Suppressor macrophage treated with lipopolysaccharide for 1 hour (primary cell): ENCODE measurements around the gene B4GALNT4.
A peak's percentile ranks its signal among the peaks of the same experiment; 100 is the strongest.
"Not testable (repeated sequence)": the region's sequence is repeated elsewhere in the genome, so short reads cannot be mapped to it uniquely, and the experiment has no call there.

Experiments
- DNase-seq, 3 donors: peaks; one replicate each; pipeline ENCODE4 v3.0.0-alpha.2; 2020 to 2022

B4GALNT4 gene

GRCh38 chr11:409008-409599 is 39.8 kb downstream of the B4GALNT4 start:
- DNase-seq = no peak

- DNase-seq = no peak
Observed at GRCh38 chr11:409600-410483, 40.5 kb downstream of the B4GALNT4 start.

- DNase-seq = not testable (repeated sequence)
Observed at GRCh38 chr11:410711-411110, 41.4 kb downstream of the B4GALNT4 start.

GRCh38 chr11:411520-411919 is 42.2 kb downstream of the B4GALNT4 start:
- DNase-seq = not testable (repeated sequence)

- no peak for DNase-seq
Observed at GRCh38 chr11:412641-413119, 43.4 kb downstream of the B4GALNT4 start.

DNA sequence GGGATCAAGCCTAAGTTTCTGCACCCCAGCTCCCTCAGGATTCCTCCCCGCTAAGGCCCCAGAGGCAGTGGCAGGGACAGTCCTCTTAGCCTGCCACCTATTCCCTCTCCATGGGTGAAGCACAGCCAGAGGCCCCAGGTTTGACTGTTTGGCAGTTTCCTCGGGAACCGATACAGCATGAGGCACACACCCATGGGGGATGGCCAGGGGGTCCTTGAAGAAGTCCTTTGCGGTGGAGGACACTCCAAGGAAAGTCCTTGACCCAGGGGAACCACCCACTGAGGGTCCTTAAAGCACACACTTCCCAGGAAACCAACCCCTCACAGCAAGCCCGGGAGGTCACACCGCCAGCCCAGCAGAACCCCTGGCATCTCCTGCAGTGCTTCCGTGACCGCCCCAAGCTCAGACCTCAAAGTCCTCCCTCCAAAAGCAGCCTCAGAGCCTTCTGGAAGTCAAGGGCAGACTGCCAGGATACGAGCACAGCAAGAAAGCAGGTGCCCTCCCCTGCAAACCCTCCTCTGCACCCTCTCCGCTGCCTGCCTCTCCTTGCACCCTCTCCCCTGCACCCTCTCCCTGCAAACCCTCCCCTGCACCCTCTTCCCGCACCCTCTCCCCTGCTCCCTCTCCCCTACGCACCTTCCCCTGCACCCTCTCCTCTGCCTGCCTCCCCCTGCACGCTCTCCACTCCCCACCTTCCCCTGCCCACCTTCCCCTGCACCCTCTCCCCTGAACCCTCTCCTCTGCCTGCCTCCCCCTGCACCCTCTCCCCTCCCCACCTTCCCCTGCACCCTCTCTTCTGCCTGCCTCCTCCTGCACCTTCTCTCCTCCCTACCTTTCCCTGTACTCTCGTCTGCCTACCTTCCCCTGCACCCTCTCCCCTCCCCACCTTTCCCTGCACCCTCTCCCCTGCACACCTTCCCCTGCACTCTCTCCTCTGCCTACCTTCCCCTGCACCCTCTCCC is 44.1 kb downstream of the B4GALNT4 start:
- no peak for DNase-seq

GRCh38 chr11:414318-414857 is 45.1 kb downstream of the B4GALNT4 start:
- DNase-seq = no peak

GRCh38 chr11:415640-416041 is 46.3 kb downstream of the B4GALNT4 start:
- DNase-seq = no peak

DNA sequence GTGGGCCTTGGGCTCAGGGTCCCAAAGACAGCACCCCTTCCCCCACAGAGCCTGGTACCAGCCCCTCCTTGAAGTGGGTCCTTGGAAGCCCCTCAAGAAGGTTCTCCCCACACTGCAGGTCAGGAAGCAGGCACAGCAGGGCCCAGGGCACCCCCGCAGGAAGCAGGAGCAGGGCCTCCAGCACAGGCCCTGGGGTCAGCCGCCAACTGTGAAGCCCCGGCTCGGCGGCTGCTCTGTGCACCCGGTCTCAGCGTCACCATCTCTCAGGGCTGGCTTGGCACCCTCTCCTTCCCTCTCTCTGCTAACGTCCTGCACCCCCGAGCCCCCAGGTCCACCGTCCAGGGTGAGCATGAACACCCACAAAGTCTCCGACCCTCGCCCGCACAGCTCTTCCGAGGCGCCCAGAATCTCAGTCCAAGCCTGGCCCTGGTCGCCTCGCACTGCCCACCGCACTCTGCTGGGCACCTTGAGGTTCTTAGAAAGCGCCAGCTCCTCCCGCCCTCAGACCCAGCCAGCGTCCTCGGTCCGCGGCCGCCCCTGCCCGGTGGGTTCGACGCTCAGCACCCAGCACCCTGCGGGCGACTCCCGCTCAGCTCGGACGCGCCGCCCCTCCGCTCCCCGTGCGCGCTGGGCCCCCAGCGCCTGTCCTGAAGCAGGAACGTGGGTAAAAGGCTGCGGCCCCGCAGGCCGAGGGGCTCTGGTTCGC is 46.9 kb downstream of the B4GALNT4 start:
- DNase-seq = peak in 1 of 3 donors; percentile 26

- peak; percentile 46 to 82 (median 68) for DNase-seq
Observed at GRCh38 chr11:416757-417621, 47.7 kb downstream of the B4GALNT4 start.

DNA sequence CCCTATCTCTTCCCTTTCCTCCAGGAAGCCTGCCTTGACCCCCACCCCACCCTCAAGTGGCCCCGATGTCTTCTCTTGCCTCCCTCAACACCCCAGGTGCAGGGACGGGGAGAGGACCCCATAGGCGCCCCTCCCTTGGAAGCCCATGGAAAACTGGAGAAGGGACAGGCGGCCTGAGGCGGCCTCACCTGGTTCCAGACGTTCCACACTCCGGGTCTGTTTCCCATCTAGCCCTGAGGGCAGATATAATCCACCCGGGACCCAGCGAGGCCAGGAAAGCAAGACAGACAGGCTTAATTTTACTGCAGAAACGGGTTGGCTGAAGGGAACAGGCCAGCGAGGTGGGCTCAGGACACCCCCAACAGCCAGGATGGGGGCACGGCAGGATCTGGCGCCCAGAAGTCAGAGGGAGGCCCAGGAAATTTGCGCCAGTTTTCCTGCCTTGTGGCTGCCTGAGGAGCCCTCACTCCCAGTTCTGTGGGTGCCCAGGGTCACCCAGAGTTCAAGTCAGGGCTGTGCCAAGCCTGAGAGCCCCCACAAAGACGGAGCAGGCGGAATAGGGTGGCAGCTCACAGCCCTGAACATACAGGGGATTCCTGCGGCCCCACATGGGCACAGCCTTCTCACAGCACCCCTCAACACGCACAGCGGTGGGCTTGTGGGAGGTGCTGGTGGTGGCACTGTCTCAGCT is 48.5 kb downstream of the B4GALNT4 start:
- no peak for DNase-seq

DNA sequence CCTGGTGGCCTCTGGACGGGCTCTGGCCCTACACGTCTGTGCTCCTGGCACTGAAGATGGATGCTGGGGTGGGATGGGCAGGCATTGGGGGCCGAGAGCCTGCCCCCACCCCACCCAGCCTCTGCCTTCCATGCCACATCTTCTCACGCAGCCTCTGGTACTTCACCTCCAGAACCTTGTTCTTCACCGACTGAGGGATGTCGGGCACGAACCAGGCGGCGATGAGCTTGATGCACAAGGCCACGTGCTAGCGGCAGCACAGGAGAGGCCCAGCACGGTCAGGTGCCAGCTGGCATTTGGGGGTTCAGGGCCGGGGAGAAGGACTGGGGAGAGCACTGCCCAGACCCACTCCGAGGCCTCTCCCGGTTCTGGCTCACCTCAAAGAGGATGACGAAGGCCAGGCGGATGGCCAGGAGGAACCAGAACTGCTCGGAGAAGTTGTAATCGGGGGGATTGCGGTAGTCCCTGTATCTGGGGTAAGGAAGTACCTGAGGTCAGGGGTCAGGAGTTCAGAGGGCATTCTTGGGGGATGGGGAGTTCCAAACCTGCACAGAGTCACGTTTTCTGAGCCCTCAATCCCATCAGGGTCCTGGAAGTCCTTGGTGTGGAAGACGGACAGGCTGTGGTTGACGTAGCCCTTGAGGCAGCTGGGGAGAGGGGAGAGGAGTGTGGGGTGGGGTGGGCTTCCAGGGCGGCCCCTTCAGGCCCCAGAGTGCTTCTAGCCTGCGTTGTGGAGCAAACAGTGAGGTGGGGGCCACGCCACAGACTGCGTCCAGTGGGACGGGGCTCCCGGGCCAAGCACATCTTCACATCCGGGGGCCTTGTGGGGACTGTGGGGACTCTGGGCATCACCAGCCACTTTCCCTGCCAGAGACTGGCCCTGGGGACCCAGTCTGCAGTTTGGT is 49.3 kb downstream of the B4GALNT4 start:
- no peak for DNase-seq

GRCh38 chr11:419248-420005 is 50.1 kb downstream of the B4GALNT4 start:
- DNase-seq = no peak

GRCh38 chr11:420054-420910 is 51.0 kb downstream of the B4GALNT4 start:
- no peak for DNase-seq

DNA sequence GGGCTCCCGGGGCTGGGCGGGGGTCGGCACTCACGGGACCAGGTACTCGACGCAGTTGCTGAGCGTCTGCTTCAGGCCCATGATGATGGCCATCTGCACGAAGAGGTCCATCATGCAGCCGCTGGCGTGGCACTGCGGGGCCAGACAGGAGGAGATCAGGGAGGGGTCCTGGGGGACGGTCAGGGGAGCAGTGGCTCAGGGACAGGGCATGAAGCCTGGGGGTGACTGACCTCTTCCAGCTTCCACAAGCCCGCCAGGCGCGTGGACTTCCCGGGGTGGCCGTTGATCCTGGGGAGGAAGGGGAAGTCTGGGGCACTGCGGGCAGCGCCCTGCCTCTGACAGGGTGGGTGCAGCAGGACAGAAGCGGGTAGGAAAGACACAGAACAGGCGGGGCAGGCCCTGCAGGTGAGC is 51.6 kb downstream of the B4GALNT4 start:
- no peak for DNase-seq

GRCh38 chr11:422249-422656 is 53.0 kb downstream of the B4GALNT4 start:
- no peak for DNase-seq

DNA sequence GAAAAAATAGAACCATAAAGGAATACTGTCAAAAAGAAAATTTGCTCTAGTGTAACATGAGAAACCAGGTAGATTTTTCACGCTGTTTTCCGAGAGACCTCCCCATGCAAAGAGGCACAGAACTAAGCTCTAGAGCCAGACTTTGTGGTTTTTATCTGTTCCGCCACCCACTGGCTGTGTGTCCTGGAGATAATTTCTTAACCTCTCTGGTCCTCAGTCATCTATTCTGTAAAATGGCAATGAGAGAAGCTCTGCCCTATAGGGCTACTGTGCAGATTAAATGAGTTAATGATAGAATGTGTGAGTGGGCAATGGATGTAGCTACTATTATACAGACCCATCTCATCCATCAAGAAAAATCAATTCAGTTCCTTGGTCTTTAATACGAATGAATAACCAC is 54.9 kb downstream of the B4GALNT4 start:
- no peak for DNase-seq
